Measurements from ENCODE around the gene CX3CL1. TPM values are rescaled to one million over a fixed set of nuclear protein-coding genes. Genes with fewer than 3 reads are reported as not detected.

The CX3CL1 gene
- total RNA-seq, 1 experiment from 2014 or later, result 0.15 TPM

DNA sequence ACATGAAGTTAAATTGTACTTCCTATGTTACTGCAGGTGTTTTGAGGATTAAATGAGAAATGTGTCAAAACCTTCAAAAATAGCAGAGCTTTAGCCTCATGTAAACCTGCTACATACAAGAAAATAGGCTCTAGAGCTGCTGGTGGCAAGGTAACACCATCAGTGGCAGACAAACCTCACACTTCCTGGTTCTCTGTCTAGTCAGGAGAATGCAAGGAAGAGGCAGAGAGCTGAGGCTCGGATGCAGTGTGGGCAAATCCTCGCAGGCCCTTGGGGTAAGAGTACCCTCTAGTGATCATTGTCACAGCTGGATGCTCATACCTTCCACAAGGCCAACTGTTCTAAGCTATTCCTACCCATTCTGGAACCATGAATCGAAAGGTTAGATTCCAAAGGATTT, 60.7 kb downstream of the CX3CL1 start:
- BruUV-seq (replicated peaks), result no TSS peak
- Histone ChIP-seq H2AFZ (ENCODE audit: low read depth, low read length, poor library complexity, severe bottlenecking) (no peak overlapping the region), H3K4me1 (ENCODE audit: control insufficient read depth in 1 of 2, insufficient read depth in 2 of 2, low read length in 2 of 2) (no peaks in the 10 kb centered on the region), H3K4me3 (replicated peaks in 1 of 2; ENCODE audit: low read depth in 1 of 2, low read length in 2 of 2) (no peak overlapping the region), H3K9me2 (ENCODE audit: insufficient read depth) (no peaks in the 10 kb centered on the region), H3K79me2 (ENCODE audit: insufficient read depth, low read length) (no peaks in the 10 kb centered on the region), H3K27ac (ENCODE audit: low read depth, low read length) (no peak overlapping the region), H3K9me3 (ENCODE audit: control insufficient read depth in 1 of 2, insufficient read depth in 1 of 2, low read depth in 1 of 2, low read length in 2 of 2) (no peaks in the 10 kb centered on the region), H3K27me3 (ENCODE audit: insufficient read depth, low read length) (no peaks in the 10 kb centered on the region), H3K9ac (ENCODE audit: low read length) (no peak overlapping the region), H3K36me3 (ENCODE audit: control insufficient read depth in 1 of 2, insufficient read depth in 2 of 2, low read length in 2 of 2) (peaks cover 72 to 73% of the 10 kb centered on the region in 2 experiments), H4K20me1 (ENCODE audit: insufficient read depth) (no peaks in the 10 kb centered on the region), H3K4me2 (ENCODE audit: low read length) (no peak overlapping the region)
- intact Hi-C loops (cut with micrococcal nuclease), result no loop called here
- ChIA-PET POLR2A (no interaction called here), RAD21 (ENCODE audit: low non-redundant PET in 1 of 2, low total read pairs in 2 of 2, uncharacterized antibody in 2 of 2, unreplicated experiment in 2 of 2) (no interaction called here), CTCF (no interaction called here)
- TF ChIP-seq, protein P1, sequence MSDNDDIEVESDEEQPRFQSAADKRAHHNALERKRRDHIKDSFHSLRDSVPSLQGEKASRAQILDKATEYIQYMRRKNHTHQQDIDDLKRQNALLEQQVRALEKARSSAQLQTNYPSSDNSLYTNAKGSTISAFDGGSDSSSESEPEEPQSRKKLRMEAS (IDR thresholded peaks at IDR 0.05), result no peak
- TF ChIP-seq, protein P2, sequence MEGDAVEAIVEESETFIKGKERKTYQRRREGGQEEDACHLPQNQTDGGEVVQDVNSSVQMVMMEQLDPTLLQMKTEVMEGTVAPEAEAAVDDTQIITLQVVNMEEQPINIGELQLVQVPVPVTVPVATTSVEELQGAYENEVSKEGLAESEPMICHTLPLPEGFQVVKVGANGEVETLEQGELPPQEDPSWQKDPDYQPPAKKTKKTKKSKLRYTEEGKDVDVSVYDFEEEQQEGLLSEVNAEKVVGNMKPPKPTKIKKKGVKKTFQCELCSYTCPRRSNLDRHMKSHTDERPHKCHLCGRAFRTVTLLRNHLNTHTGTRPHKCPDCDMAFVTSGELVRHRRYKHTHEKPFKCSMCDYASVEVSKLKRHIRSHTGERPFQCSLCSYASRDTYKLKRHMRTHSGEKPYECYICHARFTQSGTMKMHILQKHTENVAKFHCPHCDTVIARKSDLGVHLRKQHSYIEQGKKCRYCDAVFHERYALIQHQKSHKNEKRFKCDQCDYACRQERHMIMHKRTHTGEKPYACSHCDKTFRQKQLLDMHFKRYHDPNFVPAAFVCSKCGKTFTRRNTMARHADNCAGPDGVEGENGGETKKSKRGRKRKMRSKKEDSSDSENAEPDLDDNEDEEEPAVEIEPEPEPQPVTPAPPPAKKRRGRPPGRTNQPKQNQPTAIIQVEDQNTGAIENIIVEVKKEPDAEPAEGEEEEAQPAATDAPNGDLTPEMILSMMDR (IDR thresholded peaks at IDR 0.05 in 2 of 3, conservative IDR thresholded peaks at IDR 0.05 in 1 of 3; ENCODE audit: borderline replicate concordance in 1 of 3, insufficient read depth in 1 of 3, low read depth in 2 of 3, low read length in 2 of 3), result no peak
- no peak for TF ChIP-seq CBX3 (IDR thresholded peaks at IDR 0.05; ENCODE audit: low read depth)
- TF ChIP-seq, protein P3, sequence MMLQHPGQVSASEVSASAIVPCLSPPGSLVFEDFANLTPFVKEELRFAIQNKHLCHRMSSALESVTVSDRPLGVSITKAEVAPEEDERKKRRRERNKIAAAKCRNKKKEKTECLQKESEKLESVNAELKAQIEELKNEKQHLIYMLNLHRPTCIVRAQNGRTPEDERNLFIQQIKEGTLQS (IDR thresholded peaks at IDR 0.05), result no peak
- no peak for TF ChIP-seq EZH2 (IDR thresholded peaks at IDR 0.05)
- no peak for TF ChIP-seq EGR1 (IDR thresholded peaks at IDR 0.05; ENCODE audit: low read depth)
- no peak for TF ChIP-seq YY1 (IDR thresholded peaks at IDR 0.05; ENCODE audit: extremely low read depth, insufficient replicate concordance, low read depth, low read length)
- no peak for TF ChIP-seq SRF (IDR thresholded peaks at IDR 0.05; ENCODE audit: low read depth)
- TF ChIP-seq, protein P4, sequence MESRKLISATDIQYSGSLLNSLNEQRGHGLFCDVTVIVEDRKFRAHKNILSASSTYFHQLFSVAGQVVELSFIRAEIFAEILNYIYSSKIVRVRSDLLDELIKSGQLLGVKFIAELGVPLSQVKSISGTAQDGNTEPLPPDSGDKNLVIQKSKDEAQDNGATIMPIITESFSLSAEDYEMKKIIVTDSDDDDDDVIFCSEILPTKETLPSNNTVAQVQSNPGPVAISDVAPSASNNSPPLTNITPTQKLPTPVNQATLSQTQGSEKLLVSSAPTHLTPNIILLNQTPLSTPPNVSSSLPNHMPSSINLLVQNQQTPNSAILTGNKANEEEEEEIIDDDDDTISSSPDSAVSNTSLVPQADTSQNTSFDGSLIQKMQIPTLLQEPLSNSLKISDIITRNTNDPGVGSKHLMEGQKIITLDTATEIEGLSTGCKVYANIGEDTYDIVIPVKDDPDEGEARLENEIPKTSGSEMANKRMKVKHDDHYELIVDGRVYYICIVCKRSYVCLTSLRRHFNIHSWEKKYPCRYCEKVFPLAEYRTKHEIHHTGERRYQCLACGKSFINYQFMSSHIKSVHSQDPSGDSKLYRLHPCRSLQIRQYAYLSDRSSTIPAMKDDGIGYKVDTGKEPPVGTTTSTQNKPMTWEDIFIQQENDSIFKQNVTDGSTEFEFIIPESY (IDR thresholded peaks at IDR 0.05; ENCODE audit: extremely low read depth, insufficient replicate concordance, low read length), result no peak
- no peak for TF ChIP-seq EZH2phosphoT487 (IDR thresholded peaks at IDR 0.05; ENCODE audit: borderline replicate concordance)
- TF ChIP-seq, protein P5, sequence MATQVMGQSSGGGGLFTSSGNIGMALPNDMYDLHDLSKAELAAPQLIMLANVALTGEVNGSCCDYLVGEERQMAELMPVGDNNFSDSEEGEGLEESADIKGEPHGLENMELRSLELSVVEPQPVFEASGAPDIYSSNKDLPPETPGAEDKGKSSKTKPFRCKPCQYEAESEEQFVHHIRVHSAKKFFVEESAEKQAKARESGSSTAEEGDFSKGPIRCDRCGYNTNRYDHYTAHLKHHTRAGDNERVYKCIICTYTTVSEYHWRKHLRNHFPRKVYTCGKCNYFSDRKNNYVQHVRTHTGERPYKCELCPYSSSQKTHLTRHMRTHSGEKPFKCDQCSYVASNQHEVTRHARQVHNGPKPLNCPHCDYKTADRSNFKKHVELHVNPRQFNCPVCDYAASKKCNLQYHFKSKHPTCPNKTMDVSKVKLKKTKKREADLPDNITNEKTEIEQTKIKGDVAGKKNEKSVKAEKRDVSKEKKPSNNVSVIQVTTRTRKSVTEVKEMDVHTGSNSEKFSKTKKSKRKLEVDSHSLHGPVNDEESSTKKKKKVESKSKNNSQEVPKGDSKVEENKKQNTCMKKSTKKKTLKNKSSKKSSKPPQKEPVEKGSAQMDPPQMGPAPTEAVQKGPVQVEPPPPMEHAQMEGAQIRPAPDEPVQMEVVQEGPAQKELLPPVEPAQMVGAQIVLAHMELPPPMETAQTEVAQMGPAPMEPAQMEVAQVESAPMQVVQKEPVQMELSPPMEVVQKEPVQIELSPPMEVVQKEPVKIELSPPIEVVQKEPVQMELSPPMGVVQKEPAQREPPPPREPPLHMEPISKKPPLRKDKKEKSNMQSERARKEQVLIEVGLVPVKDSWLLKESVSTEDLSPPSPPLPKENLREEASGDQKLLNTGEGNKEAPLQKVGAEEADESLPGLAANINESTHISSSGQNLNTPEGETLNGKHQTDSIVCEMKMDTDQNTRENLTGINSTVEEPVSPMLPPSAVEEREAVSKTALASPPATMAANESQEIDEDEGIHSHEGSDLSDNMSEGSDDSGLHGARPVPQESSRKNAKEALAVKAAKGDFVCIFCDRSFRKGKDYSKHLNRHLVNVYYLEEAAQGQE (IDR thresholded peaks at IDR 0.05; ENCODE audit: low read depth), result no peak
- TF ChIP-seq RAD21 (IDR thresholded peaks at IDR 0.05; ENCODE audit: low read depth), result no peak
- no peak for TF ChIP-seq ZFX (IDR thresholded peaks at IDR 0.05)
- TF ChIP-seq FOSL1 (IDR thresholded peaks at IDR 0.05; ENCODE audit: low read depth), result no peak
- no peak for TF ChIP-seq JUND (IDR thresholded peaks at IDR 0.05)
- TF ChIP-seq POLR2AphosphoS5 (IDR thresholded peaks at IDR 0.05; ENCODE audit: low read depth, low read length), result no peak
- ATAC-seq (no peak), DNase-seq (ENCODE audit: low read depth, low spot score) (no peak)

Data from HCT116 (cell line).